ENCODE results near the gene PKP2.

Gene PKP2

DNA sequence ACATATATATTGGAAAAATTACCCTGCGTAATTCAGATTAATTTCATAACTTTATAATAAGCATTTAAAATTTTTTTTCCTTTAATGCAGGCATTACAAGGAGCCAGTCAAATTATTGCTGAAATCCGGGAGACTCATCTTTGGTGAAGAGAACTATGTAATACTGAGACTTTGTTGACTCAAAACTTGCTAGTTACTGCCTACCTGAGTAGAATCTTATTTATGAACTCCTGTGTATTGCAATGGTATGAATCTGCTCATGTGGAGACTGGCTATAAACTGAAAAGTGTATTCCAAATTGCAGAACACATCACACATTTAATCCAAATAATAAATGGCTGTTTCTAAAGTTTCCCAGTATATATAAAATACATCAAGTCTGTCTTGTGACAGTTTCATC is 153.3 kb downstream of the PKP2 start:
- DNase-seq = no peak

GRCh38 chr12:32742133-32742532 is 154.4 kb downstream of the PKP2 start:
- DNase-seq = no peak
